Hematopoietic multipotent progenitor cell treated with erythropoietin and hydrocortisone succinate and interleukin-3 and kit ligand, for 8 days (in vitro differentiated cells): ENCODE results near the gene OMD.
A peak's percentile ranks its signal among the peaks of the same experiment; 100 is the strongest.

ENCODE experiments used
- DNase-seq: peaks from one replicate; pipeline ENCODE4 v3.0.0-alpha.2; 2015

OMD gene

DNA sequence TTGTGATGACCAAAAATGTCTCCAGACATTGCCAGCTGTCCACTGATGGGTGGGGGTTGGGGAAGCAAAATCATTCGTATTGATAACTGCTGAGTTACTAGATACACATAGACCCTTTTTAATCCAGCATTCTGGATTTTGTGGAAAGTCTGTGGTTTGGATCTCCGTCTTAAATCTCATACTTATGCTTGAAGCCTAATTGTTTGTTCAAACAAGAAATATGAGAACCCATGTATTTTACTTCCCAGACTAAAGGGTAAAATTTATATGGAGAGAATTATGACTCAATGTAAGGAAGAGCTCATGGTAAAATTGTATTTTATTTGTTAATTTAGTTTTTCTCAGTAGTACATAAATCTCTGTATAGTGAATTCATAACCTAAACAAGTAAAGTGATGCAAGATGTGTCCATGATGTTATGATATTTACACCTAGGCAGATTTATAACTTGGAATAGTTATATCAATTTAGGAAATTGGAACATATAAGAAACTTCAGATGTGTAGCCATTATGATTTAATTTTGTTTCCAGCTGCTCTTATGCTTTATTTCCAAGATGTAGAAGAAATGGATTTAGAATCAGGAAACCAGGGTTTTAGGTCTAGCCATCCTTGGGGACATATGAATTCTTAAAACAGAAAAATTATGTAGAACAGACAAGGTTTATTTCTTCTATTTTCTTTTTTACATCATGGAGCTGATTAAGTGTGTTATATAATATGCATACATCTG lies 15.4 kb downstream of the OMD start:
- DNase-seq, result no peak

DNA sequence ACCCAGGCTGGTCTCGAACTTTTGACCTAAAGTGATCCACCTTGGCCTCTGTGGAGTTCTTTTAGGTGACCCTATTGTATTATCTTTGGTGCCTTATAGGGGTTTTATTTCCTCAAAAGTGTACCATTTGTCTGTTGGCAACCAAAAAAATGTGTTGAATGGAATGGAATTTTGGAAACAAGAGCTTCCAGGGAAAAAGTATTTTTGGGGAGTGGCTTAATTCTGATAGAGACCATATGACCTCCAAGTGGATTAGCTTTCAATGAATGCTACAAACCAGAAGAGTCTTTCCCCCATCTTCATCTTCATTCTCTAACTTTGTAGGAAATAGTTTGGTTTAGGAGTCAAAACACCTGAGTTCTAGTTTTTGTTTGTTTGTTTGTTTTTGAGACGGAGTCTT lies 16.5 kb downstream of the OMD start:
- DNase-seq, result no peak

DNA sequence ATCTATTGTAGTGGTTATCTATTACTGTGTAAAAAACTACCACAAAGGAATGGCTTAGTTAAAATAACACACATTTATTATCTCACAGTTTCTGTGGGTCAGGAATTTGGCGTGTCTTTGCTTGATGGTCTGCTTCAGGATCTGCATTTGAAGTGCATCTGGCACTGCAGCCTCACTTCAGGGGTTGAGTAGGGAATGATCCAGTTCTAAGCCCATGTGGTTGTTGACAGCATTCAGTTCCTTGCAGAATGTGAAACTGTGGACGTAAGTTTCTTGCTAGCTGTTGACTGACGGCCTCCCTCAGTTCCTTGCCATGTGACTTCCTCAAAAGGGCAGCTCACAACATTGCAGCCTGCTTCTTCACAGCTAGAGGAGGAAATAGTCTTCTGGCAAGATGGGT lies 17.8 kb downstream of the OMD start:
- DNase-seq, result peak; percentile 33

DNA sequence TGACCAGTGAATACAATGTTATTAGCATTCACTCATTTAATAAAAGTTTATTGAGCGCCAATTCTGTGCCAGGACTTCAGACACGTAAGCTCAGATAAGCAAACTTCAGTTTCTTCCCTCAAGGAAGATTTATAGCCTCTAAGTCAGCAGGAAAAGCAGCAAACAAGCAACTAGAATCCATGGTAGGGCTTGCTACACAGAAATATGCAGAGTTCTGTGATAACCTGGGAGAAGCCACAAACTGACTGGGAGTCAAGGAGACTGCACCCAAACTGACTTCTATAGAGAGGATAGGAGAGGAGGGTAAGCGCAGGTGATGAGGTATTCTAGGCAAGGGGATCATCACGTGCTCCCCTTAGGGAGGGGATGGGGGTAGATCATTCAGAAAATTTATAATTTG lies 18.5 kb downstream of the OMD start:
- DNase-seq, result no peak

DNA sequence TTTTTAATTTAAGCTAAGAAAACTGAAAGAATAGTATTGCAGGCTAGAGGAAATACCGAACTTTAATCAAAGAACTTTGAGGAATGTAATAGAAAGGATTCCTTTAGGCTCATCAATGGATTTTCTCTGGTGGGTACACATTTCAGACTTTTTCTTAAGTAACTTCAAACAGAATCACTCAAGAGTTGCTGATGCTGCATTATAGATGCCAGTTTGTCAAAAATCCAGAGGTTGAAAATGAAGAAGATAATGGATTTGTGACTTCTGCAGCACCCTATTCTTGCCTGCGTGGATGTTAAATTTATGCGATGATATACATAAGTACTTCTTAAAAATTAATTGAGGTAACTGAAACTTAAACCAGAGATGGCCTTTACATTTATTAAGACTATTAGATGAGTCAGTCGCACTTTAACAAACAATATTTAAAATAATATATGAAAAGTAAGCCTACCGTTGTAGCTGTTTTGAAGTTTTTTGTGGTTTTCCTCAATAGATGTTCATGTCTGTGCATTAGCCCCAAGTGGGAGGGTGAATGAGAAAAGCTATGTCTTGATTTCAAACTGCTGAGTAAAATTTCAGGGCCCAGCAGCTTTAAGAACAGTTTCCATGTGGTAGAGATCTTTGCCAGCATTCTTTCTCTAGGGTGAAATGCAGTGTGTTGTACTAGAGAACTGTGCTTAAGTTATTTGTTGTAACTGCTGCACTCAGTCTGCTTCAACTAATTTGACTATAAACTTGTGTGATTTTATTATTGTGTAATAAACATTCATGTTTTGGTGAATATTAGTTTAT lies 20.0 kb downstream of the OMD start, which contains the start of gene OGN:
Gene OGN (minus strand): TSS at position 537 of the 795 bp plus-strand sequence. CDS start 1,171 bp downstream, outside the sequence.
- DNase-seq, result no peak

DNA sequence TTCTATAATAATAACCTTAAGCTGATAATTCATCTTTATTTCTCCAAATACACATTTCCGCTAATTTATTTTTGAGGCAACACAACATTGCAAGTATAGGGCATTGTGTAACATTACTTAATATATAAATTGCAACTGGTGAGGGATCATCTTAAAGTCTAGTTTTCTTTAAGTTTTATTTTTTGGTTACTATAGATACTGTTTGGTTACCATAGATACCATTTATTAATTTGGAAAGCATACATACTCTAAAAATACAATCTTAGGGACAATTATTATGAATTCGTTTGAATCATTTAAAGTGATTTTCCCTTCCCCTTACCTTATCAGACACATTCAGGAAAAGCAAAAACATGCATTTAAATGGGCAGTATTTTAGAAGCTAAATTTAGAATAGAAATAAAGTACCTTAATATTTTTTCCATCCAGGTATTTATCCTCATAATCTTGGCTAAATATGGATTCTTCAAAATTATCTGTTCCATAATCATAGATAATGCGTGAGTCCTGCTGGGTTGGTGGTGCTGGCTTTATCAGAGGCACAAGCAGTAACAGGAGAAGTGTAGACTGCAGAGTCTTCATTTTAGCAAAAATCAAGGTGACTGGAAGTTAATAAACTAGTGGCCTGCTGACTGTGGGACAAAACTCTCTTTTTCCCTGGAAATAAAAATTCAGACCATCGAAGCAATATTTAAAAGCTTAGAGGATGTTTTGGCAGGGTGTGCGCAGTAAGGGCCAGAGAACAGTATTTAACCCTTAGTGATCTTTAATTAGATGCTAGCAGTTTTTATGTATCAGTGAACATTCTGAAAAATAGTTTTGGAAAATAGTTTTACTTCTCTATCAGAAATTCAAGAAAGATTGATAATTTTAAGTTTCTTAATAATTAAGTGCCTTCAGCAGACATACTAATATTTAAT lies 21.2 kb downstream of the OMD start:
- no peak for DNase-seq

DNA sequence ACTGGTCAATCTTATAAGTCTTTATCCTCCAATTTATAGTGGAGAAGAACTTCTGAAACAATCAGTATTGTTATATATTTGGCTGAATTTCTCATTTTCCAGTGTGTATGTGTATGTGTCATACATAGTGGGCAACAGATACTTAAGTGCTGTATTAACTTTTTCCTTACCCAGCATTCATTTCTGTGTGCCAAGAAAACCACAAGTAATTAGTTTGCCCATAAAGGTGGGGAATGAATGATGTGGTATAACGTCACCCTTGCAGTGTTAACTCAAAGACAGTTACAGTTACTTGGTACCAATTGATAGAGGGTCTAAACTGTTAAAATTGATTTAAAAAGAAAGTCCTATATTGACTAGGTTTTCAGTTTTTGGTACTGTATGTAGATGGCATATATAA lies 21.9 kb downstream of the OMD start:
- no peak for DNase-seq

DNA sequence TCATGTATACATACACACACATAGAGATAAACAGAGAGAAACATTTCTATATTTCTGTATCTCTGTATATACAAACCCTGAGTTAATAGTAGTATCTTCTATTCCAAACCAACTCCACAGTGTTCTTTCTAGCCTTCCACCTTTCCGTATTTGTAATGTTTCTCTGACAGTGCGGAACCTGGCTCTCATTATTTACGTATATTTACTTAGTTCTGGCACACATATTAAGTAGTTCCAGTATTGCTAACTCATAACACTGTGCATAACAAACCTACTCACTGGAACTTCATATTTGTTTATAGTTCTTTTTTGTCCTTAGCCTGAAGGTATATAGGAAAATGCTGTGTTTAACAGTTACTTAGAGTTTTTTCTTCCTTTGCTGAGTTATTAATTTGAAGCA lies 26.4 kb downstream of the OMD start:
- no peak for DNase-seq

DNA sequence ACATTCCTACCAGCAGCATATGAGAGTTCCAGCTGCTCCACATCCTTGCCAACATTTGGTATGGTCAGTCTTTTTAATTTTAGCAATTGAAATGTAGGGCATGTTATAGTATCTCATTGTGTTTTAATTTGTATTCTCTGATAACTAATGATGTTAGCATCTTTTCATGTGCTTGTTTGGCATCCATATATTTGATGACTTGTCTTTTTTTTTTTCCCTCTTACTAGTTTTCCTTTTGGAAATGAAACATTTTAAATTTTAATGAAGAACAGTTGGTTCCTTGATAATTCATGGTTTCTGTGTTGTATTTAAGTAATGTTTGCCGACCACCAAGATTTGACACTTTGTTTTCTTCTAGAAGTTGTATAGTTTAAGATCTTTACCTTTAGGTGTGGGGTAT lies 28.7 kb downstream of the OMD start:
- DNase-seq, result no peak

DNA sequence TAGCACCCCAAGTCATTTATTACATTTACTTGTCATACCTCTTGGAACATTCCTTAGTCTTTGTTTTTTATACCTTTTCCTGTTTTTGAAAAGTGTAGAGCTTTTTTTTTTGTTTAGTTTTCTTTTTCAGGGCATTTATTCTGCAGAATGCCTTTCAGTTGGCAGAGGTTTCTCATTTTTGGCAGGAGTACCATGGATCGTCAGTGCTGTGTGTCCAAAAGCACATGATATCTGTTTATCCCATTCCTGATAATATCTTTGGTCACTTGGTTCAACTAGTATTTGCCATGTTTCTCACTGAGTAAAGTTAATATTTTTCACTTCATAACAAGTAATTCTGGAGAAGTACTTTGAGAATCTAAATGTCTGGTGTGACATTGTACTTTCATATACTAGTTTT lies 30.6 kb downstream of the OMD start:
- no peak for DNase-seq

DNA sequence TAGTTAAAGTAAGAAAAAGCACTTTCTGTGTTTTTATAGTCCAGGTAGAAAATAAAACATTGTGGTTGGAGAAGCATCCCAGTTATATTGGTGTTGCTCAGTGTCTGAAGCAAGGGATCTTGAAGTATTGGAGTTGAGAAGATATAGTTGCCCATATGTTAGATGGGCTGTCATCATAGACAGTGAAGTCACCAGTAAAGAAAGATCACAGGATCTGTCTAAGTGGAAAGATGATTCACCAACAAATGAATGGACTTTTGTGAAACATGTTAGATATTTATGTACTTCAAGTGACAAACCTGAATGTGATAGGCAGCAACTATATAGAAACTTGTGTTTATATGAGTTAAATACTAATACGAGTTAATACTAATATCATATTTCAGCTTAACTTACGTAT lies 31.6 kb downstream of the OMD start:
- DNase-seq, result no peak

DNA sequence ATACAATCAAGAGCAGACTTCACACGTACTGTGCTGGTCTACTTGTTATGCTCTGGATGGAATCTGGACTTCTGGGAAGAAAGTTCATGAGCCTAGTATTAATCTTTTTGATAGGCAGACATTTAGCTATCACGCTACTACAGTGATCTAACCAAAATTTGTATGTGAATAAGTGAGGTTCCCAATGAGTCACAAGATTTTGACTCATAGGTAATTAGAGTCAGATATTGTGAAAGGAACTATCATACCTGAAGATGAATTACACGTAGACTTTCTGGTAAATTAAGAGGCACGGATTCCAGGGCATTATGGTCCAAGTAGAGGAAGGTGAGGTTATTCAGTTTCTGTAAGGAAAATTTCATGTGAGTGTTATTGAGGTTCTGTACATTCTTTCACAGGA lies 38.3 kb downstream of the OMD start:
- no peak for DNase-seq

DNA sequence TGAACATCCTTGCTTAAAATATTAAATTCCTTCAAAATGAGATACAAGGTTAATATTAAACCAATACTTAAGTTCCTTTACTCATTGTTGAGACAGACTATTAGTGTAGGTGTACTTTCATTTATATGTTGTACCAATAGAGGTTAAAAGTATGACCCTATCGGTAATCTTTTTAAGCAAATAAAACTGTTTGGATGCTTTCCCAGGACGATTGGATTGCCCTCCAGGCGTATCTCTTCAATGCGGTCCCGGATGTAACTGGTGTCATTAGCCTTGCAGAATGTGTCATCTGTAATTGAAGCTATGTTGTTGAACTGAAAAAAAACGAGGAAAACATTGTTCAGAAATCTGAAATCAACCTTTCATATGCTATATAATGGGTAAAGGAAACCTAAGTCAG lies 38.8 kb downstream of the OMD start:
- no peak for DNase-seq

DNA sequence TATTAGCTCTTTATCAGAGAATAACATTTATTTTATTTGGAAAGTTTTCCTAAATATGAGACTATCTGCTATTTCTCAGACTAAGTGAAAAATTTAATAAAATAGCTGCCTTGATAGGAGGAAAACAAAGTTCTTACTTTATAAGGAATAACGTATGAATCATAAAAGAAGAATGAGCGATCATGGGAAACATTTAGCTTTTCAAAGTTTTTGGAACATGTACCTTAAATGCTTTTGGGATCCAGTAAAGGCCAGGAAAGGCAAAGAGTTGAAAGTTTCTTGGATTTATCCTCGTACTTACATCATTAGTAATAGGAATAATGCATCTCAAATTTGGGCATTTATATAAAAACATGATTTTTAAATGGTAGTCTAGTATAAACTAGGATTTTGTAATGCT lies 39.3 kb downstream of the OMD start:
- DNase-seq, result no peak

DNA sequence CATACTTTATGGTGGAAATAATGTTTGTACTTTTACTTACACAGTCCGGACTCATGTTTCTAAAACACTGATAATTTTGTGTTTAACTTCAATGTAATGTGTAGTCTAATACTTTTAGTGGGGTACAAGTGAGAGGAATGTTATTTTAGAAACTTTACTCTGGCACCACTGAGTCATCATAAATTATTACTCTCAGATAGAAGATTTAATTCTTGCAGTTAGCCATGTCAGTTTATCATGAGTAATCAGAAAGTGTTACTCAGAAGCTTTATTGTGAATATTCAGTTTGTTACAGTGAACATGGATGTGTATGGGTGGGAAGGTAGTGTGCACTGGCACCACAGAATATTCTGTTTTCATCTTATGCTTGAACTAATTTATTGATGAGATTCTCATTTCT lies 39.9 kb downstream of the OMD start:
- DNase-seq, result no peak

DNA sequence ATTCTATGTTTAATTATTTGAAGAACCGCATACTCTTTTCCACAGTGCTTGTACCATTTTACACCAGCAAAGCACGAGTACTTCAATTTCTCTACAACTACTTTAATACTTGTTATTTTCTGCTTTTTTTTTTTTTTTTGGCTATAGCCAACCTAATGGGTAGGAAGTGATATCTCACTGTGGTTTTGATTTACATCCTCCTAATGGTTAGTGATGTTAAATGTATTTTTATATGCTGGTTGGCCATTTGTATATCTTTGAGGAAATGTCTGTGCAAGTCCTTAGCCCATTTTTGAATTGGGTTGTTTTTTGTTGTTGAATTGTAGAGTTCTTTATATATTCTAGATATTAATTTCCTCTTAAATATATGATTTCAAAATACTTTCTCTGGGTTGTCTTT lies 42.5 kb downstream of the OMD start:
- no peak for DNase-seq

DNA sequence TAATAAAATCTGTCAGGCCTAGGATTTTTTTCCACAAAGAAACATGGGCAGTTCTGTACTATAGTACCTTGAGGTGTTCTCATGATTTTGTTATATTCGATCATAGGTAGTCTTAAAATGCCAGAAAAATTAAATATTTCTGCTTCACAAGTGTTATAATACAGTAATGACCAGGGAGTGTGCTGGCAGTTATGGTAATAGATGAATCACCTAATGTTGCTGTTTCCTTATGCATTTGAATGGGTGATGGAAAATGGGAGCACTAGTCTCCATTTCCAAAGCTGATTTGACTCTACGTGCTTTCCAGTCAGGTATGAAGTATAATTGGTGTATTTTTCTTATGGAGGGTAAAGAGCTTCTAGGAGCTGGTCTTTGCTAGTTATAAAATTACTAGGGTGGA lies 43.7 kb downstream of the OMD start:
- DNase-seq, result no peak

DNA sequence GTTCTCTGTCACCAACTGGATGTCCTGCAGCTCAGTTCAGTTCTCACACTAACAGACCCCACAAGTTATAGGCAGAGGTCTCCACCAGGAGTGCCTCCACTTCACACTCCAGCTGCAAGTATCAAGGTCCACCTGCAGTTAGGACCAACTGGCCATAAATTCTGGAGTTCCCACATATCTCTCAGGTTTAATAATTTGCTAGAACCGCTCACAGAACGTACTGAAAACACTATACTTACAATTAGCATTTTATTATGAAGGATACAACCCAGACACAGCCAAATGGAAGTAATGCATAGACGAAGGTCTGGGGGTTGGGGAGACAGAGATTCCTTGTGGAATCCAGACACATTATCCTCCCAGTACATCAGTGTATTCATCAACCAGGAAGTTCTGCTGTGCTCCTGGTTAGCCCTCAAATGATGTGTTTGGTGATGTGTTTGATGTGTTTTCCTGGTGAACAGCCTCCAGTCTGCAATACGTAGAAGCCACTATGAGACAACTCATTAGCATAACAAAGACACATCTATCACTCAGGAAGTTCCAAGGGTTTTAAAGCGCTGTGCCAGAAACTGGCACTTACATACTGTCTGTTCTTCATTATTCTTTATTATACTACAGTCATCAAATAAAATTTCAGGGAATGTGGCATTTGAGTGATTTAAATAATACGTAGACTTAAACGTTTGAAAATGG lies 45.3 kb downstream of the OMD start:
- no peak for DNase-seq

DNA sequence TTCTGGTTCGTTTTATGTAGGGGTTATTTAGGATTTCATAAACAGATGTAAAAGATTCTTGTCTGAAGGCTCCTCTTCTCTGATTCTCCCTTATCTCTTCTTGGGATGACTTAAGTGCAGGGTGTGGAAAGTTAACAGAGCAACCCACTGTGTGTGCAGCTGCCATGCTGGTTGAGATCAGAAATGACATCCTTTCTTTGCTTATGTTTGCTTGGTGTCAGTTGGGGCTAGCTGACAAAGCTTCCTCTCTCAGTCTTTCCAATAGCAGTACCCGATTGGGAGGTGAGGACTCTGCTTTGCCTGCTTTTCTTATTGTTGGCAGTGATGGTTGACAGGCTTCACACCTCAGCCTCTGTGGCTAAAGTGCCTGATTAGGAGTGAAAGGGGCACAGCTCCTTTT lies 46.4 kb downstream of the OMD start:
- DNase-seq, result peak; percentile 12

DNA sequence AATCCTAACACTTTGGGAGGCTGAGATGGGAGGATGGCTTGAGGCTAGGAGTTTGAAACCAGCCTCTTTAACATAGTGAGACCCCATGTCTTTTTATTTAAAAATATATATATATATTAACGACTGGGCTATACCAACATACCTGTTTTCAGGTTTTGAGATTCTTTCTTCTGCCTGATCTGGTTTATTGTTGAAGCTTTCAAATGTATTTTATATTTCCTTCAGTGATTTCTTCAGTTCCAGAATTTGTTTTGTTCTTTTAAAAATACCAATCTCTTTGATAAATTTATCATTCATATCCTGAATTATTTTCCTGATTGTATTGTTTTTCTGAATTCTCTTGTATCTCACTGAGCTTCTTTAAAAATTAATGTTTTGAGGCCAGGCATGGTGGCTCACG lies 51.1 kb downstream of the OMD start:
- DNase-seq, result no peak

DNA sequence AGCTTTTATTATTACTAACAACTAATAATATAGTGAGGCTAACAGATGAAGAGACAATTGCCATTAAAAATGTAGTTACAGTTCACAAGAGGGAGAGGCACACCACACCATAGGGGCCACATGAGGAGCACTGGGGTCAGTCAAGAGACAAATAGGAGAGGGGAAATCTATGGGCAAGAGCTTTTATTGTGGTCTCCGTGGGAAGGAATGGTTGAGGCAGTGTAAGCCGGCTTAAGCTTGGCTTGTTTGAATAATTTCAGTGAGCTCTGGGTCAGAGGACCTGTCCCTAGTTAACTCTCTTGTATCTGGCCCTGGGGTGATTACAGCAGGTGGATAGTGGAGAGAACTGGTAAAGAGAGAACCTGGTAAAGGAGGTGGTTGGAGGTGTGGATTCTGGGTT lies 55.2 kb downstream of the OMD start:
- DNase-seq, result no peak
